ENCODE measurements around the gene RASGRP3. TPM values are rescaled to one million over a fixed set of nuclear protein-coding genes. Genes with fewer than 3 reads are reported as not detected.

Gene RASGRP3
- total RNA-seq, 4 donors from 2014 or later, result 0.53 to 10.2 (median 5.3) TPM

DNA sequence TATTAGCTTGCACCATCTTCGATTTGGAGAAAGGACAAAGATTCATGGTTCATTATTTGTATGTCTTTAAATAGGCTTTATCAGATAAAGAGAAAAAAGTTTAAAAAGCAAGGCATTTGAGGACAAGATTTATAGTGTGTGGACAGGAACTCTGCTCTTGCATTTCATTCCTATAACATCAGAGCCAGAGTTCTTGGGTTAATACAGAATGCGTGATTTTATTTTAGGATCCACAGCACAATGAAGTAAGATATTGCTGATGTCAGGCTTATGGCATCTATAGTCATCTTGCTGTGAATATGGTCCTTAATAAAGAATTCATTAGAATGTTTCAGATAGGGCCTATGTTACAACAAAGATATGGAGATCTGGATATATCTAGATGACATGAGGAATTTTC, 19.7 kb downstream of the RASGRP3 start:
- WGBS, 2 donors, result 47 to 76% methylated on average over 2 of the region's 2 CpGs

DNA sequence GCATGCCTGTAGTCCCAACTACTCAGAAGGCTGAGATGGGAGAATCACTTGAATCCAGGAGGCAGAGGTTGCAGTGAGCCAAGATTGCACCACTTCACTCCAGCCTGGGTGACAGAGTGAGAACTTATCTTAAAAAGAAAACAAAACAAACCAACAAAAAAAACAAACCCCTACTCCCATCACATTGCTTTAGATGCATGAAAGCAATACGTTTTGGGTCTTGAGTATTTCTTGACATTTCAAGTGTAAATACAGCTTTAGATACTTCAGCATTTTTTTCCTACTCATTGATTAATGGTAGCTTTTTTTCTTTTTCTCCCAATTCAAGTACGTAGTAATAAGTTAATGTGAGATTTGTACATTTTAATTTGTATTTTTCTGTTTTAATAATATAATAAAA, 20.3 kb downstream of the RASGRP3 start:
- no peak overlapping the region for H3K4me3 ChIP-seq
- H3K4me1 ChIP-seq, result peaks cover 0 to 10% (median 3%) of the 10 kb centered on the region in 3 donors
- no peak for TF ChIP-seq POLR2A (IDR thresholded peaks at IDR 0.05)
- TF ChIP-seq, protein P1, sequence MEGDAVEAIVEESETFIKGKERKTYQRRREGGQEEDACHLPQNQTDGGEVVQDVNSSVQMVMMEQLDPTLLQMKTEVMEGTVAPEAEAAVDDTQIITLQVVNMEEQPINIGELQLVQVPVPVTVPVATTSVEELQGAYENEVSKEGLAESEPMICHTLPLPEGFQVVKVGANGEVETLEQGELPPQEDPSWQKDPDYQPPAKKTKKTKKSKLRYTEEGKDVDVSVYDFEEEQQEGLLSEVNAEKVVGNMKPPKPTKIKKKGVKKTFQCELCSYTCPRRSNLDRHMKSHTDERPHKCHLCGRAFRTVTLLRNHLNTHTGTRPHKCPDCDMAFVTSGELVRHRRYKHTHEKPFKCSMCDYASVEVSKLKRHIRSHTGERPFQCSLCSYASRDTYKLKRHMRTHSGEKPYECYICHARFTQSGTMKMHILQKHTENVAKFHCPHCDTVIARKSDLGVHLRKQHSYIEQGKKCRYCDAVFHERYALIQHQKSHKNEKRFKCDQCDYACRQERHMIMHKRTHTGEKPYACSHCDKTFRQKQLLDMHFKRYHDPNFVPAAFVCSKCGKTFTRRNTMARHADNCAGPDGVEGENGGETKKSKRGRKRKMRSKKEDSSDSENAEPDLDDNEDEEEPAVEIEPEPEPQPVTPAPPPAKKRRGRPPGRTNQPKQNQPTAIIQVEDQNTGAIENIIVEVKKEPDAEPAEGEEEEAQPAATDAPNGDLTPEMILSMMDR (IDR thresholded peaks at IDR 0.05), result no peak
- H3K9me3 ChIP-seq, result no peaks in the 10 kb centered on the region
- H3K27me3 ChIP-seq, result no peaks in the 10 kb centered on the region
- intact Hi-C loops (cut with DNase I), result no loop called here
- H3K36me3 ChIP-seq, result no peaks in the 10 kb centered on the region
- DNase-seq, result no peak
- 61 to 65% methylated on average over 2 of the region's 2 CpGs for WGBS, 2 donors
- H3K27ac ChIP-seq, result no peak overlapping the region

More for the DNA sequence above, 19.7 kb downstream of the RASGRP3 start:
- H3K27me3 ChIP-seq, result no peaks in the 10 kb centered on the region
- peaks cover 0 to 10% (median 3%) of the 10 kb centered on the region in 3 donors for H3K4me1 ChIP-seq
- H3K9me3 ChIP-seq, result no peaks in the 10 kb centered on the region
- intact Hi-C loops (cut with DNase I), result no loop called here
- H3K36me3 ChIP-seq, result no peaks in the 10 kb centered on the region
- H3K4me3 ChIP-seq, result no peak overlapping the region
- TF ChIP-seq POLR2A (IDR thresholded peaks at IDR 0.05), result no peak
- TF ChIP-seq, protein P1 (IDR thresholded peaks at IDR 0.05), result no peak
- DNase-seq, result no peak
- no peak overlapping the region for H3K27ac ChIP-seq

DNA sequence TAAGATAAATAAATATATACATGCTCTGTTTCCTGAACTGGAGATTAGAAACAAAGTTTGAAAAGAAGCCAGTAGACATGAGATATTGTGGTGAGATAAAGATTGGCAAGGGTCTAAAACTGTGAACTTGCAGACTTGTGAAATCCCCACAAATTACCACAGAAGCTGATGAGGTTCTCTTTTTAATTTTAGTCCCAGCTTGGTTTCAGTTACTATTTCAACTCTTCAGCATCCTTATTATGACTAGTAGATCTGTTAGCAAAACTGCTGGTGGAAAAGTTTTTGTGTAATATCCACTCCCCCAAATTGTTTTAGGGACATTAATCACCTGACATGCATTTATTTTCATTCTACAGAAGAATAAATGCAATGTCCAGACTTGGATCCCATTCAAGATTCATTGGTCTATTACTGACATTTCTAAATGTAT, 20.8 kb downstream of the RASGRP3 start:
- intact Hi-C loops (cut with DNase I), result no loop called here
- Histone ChIP-seq H3K4me3 (no peak overlapping the region), H3K27me3 (no peaks in the 10 kb centered on the region), H3K4me1 (peaks cover 0 to 10% (median 3%) of the 10 kb centered on the region in 3 donors), H3K27ac (no peak overlapping the region), H3K36me3 (no peaks in the 10 kb centered on the region), H3K9me3 (no peaks in the 10 kb centered on the region)
- TF ChIP-seq, protein P1 (IDR thresholded peaks at IDR 0.05), result no peak
- TF ChIP-seq POLR2A (IDR thresholded peaks at IDR 0.05), result no peak
- no peak for DNase-seq

DNA sequence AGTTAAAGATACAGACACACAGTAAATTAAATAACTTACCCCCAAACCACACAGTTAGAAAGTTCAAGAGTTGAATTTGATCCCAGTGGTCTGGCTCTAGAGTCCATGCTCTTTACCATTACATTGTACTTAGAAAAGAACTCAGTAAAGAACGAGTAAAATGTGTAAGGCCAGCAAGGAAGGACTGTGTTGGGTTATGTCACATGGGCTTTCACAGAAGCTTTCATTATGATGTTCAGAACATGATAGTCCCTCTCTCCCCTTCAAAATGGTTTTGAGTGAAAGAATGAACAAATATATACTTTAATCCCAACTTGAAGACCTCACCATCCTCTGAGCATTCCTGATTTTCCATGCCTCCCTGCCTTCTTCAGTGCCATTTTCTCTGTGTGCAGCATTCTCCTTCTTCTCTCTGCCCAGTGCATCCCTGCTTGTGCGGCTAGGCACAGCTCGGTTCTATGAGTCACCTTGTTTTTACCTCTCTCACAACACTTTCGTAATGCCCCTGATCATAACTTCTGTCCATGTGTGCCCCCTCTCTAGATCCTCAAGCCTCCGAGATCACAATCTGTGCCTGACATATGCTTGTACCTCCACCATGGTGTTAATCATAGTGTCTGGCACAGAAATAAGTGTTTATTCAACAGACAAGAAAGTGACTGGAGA, 22.0 kb downstream of the RASGRP3 start:
- intact Hi-C loops (cut with DNase I), result no loop called here
- 49 to 72% methylated on average over 5 of the region's 5 CpGs for WGBS, 2 donors
- peaks cover 0 to 10% (median 3%) of the 10 kb centered on the region in 3 donors for H3K4me1 ChIP-seq
- no peak overlapping the region for H3K4me3 ChIP-seq
- TF ChIP-seq, protein P1 (IDR thresholded peaks at IDR 0.05), result no peak
- no peaks in the 10 kb centered on the region for H3K9me3 ChIP-seq
- no peak for DNase-seq
- no peaks in the 10 kb centered on the region for H3K36me3 ChIP-seq
- no peaks in the 10 kb centered on the region for H3K27me3 ChIP-seq
- peak overlapping the region in 1 of 4 donors; percentile 2 for H3K27ac ChIP-seq

DNA sequence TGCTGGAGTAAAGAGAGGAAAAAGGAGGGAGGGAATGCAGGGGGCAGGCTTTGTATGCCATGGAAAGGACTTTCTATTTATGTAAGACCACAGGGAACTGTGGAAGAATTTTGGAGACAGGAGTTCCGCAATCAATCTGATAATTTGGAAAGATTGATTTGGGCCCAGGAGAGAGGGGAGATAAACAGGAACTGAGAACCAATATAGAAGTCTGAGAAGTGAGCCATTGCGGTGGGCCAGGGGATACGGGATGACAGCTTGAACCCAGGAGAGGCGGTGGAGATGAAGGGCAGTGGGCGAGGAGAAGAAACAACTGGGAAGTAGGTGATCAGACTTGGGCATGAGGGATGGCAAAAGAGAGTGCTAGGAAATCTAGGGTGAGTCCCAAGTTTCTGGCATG, 23.7 kb downstream of the RASGRP3 start:
- Histone ChIP-seq H3K36me3 (no peaks in the 10 kb centered on the region), H3K4me3 (no peak overlapping the region), H3K27me3 (no peaks in the 10 kb centered on the region), H3K4me1 (peaks cover 0 to 10% (median 3%) of the 10 kb centered on the region in 3 donors), H3K9me3 (no peaks in the 10 kb centered on the region), H3K27ac (no peak overlapping the region)
- WGBS, 2 donors, result 81 to 86% methylated on average over 5 of the region's 5 CpGs
- intact Hi-C loops (cut with DNase I), result no loop called here
- TF ChIP-seq POLR2A (IDR thresholded peaks at IDR 0.05), result no peak
- TF ChIP-seq, protein P1 (IDR thresholded peaks at IDR 0.05), result no peak
- no peak for DNase-seq
